ENCODE measurements around the gene PI16. TPM values are rescaled to one million over a fixed set of nuclear protein-coding genes. Genes with fewer than 3 reads are reported as not detected.
"Not testable (repeated sequence)": the region's sequence is repeated elsewhere in the genome, so short reads cannot be mapped to it uniquely, and the experiment has no call there.

The PI16 gene
- total and polyA plus RNA-seq, 2 experiments from 2014 or later, result 0.50 TPM; not detected in 1

- no peak for TF ChIP-seq REST (IDR thresholded peaks at IDR 0.05; ENCODE audit: unreplicated experiment)
- no peak for TF ChIP-seq STAT1 (IDR thresholded peaks at IDR 0.05; ENCODE audit: unreplicated experiment)
- TF ChIP-seq POLR2AphosphoS5 (IDR thresholded peaks at IDR 0.05; ENCODE audit: low read depth), result no peak
- TF ChIP-seq, protein P1, sequence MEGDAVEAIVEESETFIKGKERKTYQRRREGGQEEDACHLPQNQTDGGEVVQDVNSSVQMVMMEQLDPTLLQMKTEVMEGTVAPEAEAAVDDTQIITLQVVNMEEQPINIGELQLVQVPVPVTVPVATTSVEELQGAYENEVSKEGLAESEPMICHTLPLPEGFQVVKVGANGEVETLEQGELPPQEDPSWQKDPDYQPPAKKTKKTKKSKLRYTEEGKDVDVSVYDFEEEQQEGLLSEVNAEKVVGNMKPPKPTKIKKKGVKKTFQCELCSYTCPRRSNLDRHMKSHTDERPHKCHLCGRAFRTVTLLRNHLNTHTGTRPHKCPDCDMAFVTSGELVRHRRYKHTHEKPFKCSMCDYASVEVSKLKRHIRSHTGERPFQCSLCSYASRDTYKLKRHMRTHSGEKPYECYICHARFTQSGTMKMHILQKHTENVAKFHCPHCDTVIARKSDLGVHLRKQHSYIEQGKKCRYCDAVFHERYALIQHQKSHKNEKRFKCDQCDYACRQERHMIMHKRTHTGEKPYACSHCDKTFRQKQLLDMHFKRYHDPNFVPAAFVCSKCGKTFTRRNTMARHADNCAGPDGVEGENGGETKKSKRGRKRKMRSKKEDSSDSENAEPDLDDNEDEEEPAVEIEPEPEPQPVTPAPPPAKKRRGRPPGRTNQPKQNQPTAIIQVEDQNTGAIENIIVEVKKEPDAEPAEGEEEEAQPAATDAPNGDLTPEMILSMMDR (conservative IDR thresholded peaks at IDR 0.05; ENCODE audit: low read depth in 2 of 2), result no peak
- no peak for TF ChIP-seq ZNF462 (CRISPR knock-in tag; IDR thresholded peaks at IDR 0.05)
These were observed 16.0 kb upstream of the PI16 start (continued) for GRCh38 chr6:36938536-36938935.

DNA sequence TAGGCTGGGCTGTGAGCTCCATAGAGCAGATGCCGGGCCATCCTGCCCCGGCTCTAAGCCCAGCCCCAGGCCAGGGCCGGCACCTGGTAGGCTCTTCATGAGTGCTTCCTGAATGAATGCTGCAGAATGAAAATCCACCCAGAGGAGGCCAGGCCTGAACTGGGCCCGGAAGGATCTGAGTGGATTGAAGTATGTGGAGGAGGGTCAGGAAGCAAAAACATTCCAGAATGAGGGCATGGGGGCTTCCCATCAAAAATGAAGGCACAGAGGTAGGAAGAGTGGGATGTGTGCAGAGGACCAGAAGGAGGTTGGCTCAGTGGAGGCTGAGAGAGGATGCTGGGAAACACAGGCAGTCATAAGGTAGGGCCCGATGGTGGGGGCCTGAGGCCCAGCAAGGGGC, 15.5 kb upstream of the PI16 start:
- H3K4me1 Mint-ChIP-seq; H4K20me1 ChIP-seq (replicated peaks; ENCODE audit: insufficient read depth); H3K36me3 ChIP-seq (ENCODE audit: insufficient read depth); H3K27ac ChIP-seq (ENCODE audit: low read depth); H3K4me2 ChIP-seq; H3K4me3 ChIP-seq; H2AFZ ChIP-seq; ATAC-seq; H3K79me2 ChIP-seq (replicated peaks; ENCODE audit: insufficient read depth); H3K27ac Mint-ChIP-seq; H3F3A ChIP-seq (replicated peaks; ENCODE audit: low read depth); DNase-seq (ENCODE audit: low spot score); H3K36me3 Mint-ChIP-seq (ENCODE audit: low read depth); H3K4me3 Mint-ChIP-seq; H3K27me3 ChIP-seq (ENCODE audit: insufficient read depth); H3K9me2 ChIP-seq (ENCODE audit: insufficient read depth); H3K9me3 Mint-ChIP-seq; H3K4me1 ChIP-seq (ENCODE audit: insufficient read depth): not testable (repeated sequence)
- peaks cover 11% of the 10 kb centered on the region for H3K27me3 Mint-ChIP-seq (ENCODE audit: insufficient read depth, low read depth, poor library complexity)

Measured in GM23338 (cell line).